ENCODE measurements around the gene THRA.

DNA sequence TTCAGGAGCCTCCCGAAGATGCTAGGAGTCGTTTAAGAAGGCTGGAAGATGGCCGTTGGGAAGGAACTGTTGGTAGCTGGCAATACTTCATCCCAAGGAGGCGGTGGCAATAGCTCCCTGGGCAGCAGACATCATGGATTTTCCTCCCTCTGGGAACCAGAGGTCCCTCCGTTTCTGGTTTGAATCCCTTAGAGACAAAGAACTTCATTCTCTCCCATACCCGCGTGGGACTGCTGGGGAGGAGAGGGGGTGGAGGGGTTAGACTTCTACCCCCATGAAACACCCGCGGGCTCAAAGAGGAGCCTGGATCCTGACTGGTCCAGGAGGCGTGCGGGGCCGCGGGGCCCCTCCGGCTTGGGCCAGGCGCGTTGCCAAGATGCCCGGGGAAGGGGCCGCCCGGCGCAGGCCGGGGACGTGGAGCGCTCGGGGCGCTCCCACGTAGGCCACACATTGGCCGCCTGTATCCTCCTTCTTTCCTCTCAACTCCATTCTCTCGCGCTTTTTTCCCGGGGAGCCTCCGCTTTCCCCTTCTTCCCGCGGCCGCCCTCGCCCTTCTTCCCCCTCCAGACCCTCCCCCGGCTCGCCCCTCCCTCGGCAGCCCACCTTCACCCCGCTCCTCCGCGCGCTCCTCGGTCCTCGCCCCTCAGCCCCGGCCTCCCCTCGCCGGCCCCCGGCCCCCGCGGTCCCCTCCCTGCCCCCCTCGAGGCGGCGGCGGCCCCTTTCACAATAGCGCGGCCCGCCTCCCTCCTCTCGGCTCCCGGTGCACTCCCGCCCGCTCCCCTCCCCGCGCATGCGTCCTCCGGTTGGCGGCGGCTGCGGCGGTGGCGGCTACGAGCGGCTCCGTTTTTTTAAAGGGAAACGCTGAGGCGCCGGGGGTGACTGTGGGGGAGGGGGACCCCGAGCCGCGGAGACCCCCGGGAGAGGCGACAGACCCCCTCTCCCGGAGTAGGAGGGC, 58.7 kb downstream of the THRA start, which contains the start of gene MSL1:
- no peak for TF ChIP-seq EP300 (IDR thresholded peaks at IDR 0.05)
- TF ChIP-seq, protein P1, sequence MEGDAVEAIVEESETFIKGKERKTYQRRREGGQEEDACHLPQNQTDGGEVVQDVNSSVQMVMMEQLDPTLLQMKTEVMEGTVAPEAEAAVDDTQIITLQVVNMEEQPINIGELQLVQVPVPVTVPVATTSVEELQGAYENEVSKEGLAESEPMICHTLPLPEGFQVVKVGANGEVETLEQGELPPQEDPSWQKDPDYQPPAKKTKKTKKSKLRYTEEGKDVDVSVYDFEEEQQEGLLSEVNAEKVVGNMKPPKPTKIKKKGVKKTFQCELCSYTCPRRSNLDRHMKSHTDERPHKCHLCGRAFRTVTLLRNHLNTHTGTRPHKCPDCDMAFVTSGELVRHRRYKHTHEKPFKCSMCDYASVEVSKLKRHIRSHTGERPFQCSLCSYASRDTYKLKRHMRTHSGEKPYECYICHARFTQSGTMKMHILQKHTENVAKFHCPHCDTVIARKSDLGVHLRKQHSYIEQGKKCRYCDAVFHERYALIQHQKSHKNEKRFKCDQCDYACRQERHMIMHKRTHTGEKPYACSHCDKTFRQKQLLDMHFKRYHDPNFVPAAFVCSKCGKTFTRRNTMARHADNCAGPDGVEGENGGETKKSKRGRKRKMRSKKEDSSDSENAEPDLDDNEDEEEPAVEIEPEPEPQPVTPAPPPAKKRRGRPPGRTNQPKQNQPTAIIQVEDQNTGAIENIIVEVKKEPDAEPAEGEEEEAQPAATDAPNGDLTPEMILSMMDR (IDR thresholded peaks at IDR 0.05), result no peak
